ENCODE results near the gene NFIA. TPM values are rescaled to one million over a fixed set of nuclear protein-coding genes. Genes with fewer than 3 reads are reported as not detected.

NFIA gene
- total and polyA plus RNA-seq, 10 of the 15 experiments (the other 5 are each of a cell fraction or from before 2014, with no cell fraction given) = 0.10 to 0.16 TPM; not detected in 8

DNA sequence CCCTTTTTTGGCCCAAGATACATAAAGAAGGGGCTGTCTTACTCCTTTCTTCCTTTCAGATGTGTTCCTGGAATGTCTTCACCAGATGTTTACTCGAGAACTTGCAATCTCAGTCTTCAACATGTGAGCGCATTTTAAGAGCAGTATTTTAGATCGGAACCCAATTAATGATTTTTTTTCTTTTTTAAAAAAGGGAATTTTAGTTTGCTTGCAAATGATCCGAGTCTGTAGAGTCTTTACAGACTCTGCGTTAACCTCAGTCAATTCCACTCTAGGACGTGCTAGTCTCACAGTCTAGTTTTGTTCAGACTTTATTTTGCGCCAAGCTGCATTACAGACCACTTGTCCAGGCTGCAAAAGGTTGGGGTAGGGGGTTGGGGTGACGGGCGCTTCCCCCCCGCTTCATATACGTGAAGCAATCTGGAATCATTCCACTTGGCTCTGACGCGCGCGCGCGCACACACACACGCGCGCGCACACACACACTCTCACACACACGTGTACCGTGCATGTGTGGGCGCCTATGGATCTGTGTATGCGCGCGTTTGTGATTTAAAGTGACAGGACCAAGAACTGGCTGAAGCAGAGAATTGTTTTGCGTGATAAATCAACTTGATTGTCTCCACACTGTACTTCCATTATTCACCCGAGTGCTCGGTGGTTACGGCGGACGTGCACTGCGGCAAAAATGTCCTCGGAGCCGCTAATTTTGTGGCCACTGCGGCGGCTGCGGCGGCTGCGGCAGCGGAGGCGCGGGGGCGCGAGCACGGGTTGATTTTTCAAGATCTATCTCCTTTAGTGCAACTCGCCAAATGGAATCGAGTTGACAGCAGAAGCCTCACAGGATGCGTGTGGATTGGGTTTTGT lies 25.6 kb upstream of the NFIA start:
- TF ChIP-seq BHLHE40 (IDR thresholded peaks at IDR 0.05; ENCODE audit: borderline replicate concordance in 1 of 2, low read depth in 2 of 2, low read length in 1 of 2) (0 out of 4 replicates have a peak, but pooled peaks of 1 of the 2 experiments have one; percentile 4), BCL11A (IDR thresholded peaks at IDR 0.05; ENCODE audit: low read depth, low read length) (no peak), CHD1 (IDR thresholded peaks at IDR 0.05; ENCODE audit: low read depth, low read length) (no peak)
- ChIA-PET CTCF (interaction anchor here (0.6 to 1.2 kb wide), 2 partner anchors 14 to 67 kb away, joined by 3 read pairs; no protein-coding TSS in a partner anchor), POLR2A (no interaction called here), RAD21 (ENCODE audit: unreplicated experiment) (interaction anchor here (1.2 kb wide), 1 partner anchor 10 kb away, joined by 3 read pairs; no protein-coding TSS in a partner anchor), SMC1A (ENCODE audit: uncharacterized antibody, unreplicated experiment) (no interaction called here)
- intact Hi-C loops (cut with micrococcal nuclease; ENCODE audit: unreplicated experiment) (no loop called here), in situ Hi-C loops (cut with MboI) (no loop called here)
- no TSS peak for BruUV-seq (replicated peaks)
- no peaks in the 10 kb centered on the region for H3K36me3 ChIP-seq (ENCODE audit: control insufficient read depth in 2 of 2, insufficient read depth in 2 of 2, low read length in 1 of 2)
- H3K27ac ChIP-seq (ENCODE audit: control insufficient read depth, insufficient read depth) = no peak overlapping the region
- DNase-seq (ENCODE audit: low read depth, low spot score) (no peak), ATAC-seq (no peak), FAIRE-seq (no peak)
- H3K4me3 ChIP-seq = no peak overlapping the region; the same call in 1 of the 2 replicates
- peaks cover 6 to 25% of the 10 kb centered on the region in 2 experiments for H3K27me3 ChIP-seq (replicated peaks in 1 of 2; ENCODE audit: control insufficient read depth in 2 of 2, insufficient read depth in 2 of 2, low read length in 1 of 2)
- H4K20me1 ChIP-seq (ENCODE audit: control insufficient read depth, insufficient read depth) = no peaks in the 10 kb centered on the region
- H2AFZ ChIP-seq (ENCODE audit: control insufficient read depth, low read depth, low read length) = no peak overlapping the region
- no peaks in the 10 kb centered on the region for H3K4me1 ChIP-seq (ENCODE audit: control insufficient read depth, insufficient read depth, low read length)
- H3K4me2 ChIP-seq (ENCODE audit: control insufficient read depth, insufficient read depth) = peak overlapping the region; percentile 2; the same call in 1 of the 2 replicates
- H3K79me2 ChIP-seq (ENCODE audit: control insufficient read depth, insufficient read depth, low read length) = no peaks in the 10 kb centered on the region
- WGBS (ENCODE audit: insufficient coverage, insufficient replicate concordance, low lambda C conversion rate, missing lambda C conversion rate) = 8% methylated on average over 50 of the region's 50 CpGs
- H3K9ac ChIP-seq (ENCODE audit: control insufficient read depth, insufficient read depth, low read length) = no peak overlapping the region
- H3K9me3 ChIP-seq (replicated peaks; ENCODE audit: control insufficient read depth, insufficient read depth, low read length) = no peaks in the 10 kb centered on the region; the same call in 1 of the 3 replicates

DNA sequence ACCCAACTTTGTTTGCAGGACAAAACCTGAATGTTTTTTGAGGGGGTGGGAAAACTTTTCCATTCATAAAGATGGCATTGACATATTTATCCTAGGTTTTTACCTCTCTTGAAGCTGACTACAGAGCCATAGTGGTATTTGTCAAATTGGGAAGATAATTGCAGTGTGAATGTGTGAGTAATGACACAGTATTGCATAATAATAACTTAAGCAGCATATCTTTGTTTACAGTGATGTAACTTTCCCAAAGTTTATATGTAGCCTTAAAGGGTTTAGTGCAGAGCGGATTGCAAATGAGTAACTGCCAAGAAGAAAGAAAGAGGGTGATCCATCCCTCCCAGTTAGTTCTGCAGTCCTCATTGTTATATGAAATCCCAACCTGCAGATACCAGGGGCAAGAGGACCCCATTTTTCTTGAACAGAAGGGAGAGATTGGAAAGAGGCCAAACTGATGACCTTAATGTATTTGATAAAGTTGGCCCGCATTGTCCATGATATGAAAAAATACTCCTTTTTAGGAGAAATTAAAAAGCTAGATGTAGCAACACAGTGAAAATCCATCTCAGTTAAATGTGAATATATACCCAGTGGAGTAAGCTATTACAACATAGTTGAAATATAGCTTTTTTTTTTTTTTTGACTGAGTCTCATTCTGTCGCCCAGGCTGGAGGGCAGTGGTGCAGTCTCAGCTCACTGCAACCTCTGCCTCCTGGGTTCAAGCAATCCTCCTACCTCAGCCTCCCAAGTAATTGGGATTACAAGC lies 23.7 kb upstream of the NFIA start:
- Histone ChIP-seq H3K4me2 (ENCODE audit: control insufficient read depth, insufficient read depth) (no peak overlapping the region), H2AFZ (ENCODE audit: control insufficient read depth, low read depth, low read length) (no peak overlapping the region), H3K9me3 (replicated peaks; ENCODE audit: control insufficient read depth, insufficient read depth, low read length) (no peaks in the 10 kb centered on the region; the same call in 1 of the 3 replicates), H3K4me1 (ENCODE audit: control insufficient read depth, insufficient read depth, low read length) (no peaks in the 10 kb centered on the region), H3K79me2 (ENCODE audit: control insufficient read depth, insufficient read depth, low read length) (no peaks in the 10 kb centered on the region), H3K27me3 (replicated peaks in 1 of 2; ENCODE audit: control insufficient read depth in 2 of 2, insufficient read depth in 2 of 2, low read length in 1 of 2) (peaks cover 1 to 19% of the 10 kb centered on the region in 2 experiments; a peak in 3 of 4 replicates), H3K4me3 (no peak overlapping the region), H3K9ac (ENCODE audit: control insufficient read depth, insufficient read depth, low read length) (no peak overlapping the region), H4K20me1 (ENCODE audit: control insufficient read depth, insufficient read depth) (no peaks in the 10 kb centered on the region), H3K27ac (ENCODE audit: control insufficient read depth, insufficient read depth) (no peak overlapping the region), H3K36me3 (ENCODE audit: control insufficient read depth in 2 of 2, insufficient read depth in 2 of 2, low read length in 1 of 2) (no peaks in the 10 kb centered on the region)
- BruUV-seq (replicated peaks) = no TSS peak
- ChIA-PET CTCF (interaction anchor here (2.6 kb wide), 1 partner anchor 9 kb away, joined by 9 read pairs; no protein-coding TSS in a partner anchor), SMC1A (ENCODE audit: uncharacterized antibody, unreplicated experiment) (no interaction called here), RAD21 (ENCODE audit: unreplicated experiment) (no interaction called here), POLR2A (no interaction called here)
- 67% methylated on average over 3 of the region's 3 CpGs for WGBS (ENCODE audit: insufficient coverage, insufficient replicate concordance, low lambda C conversion rate, missing lambda C conversion rate)
- no peak for ATAC-seq
- intact Hi-C loops (cut with micrococcal nuclease; ENCODE audit: unreplicated experiment) (no loop called here), in situ Hi-C loops (cut with MboI) (no loop called here)
- DNase-seq (ENCODE audit: low read depth, low spot score) = no peak
- FAIRE-seq = no peak
- TF ChIP-seq, protein P1, sequence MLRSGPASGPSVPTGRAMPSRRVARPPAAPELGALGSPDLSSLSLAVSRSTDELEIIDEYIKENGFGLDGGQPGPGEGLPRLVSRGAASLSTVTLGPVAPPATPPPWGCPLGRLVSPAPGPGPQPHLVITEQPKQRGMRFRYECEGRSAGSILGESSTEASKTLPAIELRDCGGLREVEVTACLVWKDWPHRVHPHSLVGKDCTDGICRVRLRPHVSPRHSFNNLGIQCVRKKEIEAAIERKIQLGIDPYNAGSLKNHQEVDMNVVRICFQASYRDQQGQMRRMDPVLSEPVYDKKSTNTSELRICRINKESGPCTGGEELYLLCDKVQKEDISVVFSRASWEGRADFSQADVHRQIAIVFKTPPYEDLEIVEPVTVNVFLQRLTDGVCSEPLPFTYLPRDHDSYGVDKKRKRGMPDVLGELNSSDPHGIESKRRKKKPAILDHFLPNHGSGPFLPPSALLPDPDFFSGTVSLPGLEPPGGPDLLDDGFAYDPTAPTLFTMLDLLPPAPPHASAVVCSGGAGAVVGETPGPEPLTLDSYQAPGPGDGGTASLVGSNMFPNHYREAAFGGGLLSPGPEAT (IDR thresholded peaks at IDR 0.05; ENCODE audit: low read depth) = no peak
- TF ChIP-seq RAD51 (IDR thresholded peaks at IDR 0.05) (no peak), RCOR1 (conservative IDR thresholded peaks at IDR 0.05; ENCODE audit: low read depth, low read length) (no peak), CREB1 (IDR thresholded peaks at IDR 0.05; ENCODE audit: low read depth) (no peak), GABPA (IDR thresholded peaks at IDR 0.05; ENCODE audit: low read depth) (no peak)
- TF ChIP-seq, protein P2, sequence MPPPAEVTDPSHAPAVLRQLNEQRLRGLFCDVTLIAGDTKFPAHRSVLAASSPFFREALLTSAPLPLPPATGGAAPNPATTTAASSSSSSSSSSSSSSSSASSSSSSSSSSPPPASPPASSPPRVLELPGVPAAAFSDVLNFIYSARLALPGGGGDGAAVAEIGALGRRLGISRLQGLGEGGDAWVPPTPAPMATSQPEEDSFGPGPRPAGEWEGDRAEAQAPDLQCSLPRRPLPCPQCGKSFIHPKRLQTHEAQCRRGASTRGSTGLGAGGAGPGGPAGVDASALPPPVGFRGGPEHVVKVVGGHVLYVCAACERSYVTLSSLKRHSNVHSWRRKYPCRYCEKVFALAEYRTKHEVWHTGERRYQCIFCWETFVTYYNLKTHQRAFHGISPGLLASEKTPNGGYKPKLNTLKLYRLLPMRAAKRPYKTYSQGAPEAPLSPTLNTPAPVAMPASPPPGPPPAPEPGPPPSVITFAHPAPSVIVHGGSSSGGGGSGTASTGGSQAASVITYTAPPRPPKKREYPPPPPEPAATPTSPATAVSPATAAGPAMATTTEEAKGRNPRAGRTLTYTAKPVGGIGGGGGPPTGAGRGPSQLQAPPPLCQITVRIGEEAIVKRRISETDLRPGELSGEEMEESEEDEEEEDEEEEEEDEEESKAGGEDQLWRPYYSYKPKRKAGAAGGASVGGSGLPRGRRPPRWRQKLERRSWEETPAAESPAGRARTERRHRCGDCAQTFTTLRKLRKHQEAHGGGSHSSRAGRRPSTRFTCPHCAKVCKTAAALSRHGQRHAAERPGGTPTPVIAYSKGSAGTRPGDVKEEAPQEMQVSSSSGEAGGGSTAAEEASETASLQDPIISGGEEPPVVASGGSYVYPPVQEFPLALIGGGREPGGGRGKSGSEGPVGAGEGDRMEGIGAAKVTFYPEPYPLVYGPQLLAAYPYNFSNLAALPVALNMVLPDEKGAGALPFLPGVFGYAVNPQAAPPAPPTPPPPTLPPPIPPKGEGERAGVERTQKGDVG (CRISPR knock-in tag; IDR thresholded peaks at IDR 0.05) = no peak

Measured in GM12878 (cell line).